C4-2B (cell line): ENCODE data around the gene FBXL17.

Experiments
- H3K27ac ChIP-seq: fragments of 450-650 bp; 2 replicates; pipeline ENCODE4 v1.5.1; 2017
- ZFX ChIP-seq: fragments of 450-650 bp; IDR thresholded peaks from 2 replicates; pipeline ENCODE4 v1.6.1; 2017
- TF ChIP-seq, protein P1 (sequence below): fragments of 450-650 bp; conservative IDR thresholded peaks from 2 replicates; pipeline ENCODE4 v1.5.1; 2017; ENCODE audit warnings: mild to moderate bottlenecking

FBXL17 gene

DNA sequence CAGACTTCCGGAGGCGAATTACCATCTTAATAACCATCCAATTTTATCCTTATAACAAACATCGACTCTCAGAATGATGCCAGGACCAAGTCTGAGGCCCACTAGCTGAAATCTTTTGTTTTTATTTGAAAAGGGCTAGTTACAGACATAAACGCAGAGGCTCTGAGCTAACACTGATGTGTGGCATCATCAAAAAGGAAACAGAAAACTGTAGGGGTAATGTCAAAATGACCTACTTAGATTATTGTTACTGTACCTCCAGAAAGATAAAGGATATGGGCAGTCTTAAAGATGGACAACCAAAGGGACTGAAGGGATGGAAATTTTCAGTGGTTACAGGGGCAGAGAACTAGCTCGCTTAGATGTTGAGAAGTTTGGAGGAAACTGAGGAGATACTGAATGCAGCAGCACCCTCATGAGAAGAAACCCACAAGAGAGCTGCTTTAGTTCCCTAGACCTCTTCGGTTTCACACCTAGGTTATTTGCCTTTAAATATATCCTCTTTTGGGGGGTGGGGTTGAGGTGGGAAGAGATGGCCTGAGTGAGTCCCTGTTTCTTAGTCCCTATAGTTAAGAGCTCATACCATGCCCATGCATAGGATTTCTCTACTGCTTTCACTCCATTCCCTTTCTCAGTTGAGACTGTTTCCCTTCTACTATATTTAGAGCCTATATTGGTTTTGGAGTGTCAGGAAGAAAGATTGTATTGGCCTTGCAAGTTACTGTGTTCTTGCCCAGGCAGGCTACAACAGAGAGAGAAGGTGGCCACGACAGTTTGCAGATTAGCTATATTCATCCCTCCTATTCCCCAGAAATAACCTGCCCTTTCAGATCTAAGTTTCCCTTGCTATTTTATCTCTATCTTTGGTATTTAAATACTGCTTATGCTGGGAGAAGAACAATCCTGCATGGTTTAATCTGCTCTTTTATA, 390.8 kb downstream of the FBXL17 start:
- no peak overlapping the region for H3K27ac ChIP-seq
- TF ChIP-seq, protein P1, sequence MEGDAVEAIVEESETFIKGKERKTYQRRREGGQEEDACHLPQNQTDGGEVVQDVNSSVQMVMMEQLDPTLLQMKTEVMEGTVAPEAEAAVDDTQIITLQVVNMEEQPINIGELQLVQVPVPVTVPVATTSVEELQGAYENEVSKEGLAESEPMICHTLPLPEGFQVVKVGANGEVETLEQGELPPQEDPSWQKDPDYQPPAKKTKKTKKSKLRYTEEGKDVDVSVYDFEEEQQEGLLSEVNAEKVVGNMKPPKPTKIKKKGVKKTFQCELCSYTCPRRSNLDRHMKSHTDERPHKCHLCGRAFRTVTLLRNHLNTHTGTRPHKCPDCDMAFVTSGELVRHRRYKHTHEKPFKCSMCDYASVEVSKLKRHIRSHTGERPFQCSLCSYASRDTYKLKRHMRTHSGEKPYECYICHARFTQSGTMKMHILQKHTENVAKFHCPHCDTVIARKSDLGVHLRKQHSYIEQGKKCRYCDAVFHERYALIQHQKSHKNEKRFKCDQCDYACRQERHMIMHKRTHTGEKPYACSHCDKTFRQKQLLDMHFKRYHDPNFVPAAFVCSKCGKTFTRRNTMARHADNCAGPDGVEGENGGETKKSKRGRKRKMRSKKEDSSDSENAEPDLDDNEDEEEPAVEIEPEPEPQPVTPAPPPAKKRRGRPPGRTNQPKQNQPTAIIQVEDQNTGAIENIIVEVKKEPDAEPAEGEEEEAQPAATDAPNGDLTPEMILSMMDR, result no peak
- no peak for TF ChIP-seq ZFX

DNA sequence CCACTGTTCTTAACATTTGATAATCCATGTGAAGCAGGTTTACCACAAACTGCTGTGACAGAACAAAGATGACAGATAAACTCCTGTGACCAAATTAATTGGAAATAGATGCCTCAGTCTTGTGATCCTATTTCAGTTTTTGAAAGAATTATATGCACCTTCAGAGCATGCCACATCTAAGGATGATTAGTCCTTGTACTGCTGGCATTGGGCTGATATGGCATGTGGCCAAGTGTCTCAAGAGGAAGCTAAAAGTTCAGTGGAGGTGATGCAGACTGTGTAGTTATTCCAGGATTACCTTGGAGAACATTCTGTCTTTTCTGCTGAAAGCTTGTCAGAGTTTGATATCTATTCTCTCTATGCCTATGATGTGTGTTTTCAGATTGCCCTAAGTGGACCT, 396.8 kb downstream of the FBXL17 start:
- H3K27ac ChIP-seq, result no peak overlapping the region; the same call in 1 of the 2 replicates
- TF ChIP-seq, protein P1, result no peak
- TF ChIP-seq ZFX, result no peak

DNA sequence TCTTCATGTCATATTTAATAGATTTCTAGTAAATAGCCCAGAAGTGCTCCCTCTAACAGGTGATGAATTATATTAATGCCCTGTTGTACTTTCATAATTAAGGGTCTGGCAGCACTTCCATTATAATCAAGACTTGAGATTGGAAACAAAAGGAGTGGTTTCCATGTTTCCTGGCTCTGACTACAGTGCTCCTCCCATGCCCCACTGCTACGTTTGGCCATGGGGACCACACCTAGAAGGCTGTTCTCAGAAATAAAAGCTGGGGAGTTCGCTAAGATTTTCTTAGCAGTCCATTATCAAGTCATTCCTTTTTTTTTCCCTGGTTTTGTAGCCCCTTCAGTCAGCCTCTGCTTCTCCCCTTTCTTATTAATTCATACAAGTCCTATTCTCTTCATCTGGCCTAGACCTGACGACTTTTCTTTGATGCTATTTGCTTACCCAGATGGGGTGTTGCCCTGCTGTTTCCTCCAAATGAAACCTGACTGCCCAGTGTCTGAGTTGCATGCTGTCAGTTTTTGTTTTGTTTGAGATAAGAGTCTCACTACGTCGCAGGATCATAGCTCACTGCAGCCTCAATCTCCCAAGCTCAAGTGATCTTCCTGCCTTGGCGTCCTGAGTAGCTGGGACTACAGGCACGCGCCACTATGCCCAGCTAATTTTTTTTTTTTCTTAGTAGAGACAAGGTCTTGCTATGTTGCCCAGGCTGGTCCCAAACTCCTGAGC, 399.0 kb downstream of the FBXL17 start:
- no peak for TF ChIP-seq ZFX
- TF ChIP-seq, protein P1, result no peak
- H3K27ac ChIP-seq, result peak overlapping the region; percentile 42

GRCh38 chr5:107980923-107981692, 400.8 kb downstream of the FBXL17 start:
- no peak for TF ChIP-seq ZFX
- peak overlapping the region; percentile 45 for H3K27ac ChIP-seq

- H3K27ac ChIP-seq, result no peak overlapping the region; the same call in 1 of the 2 replicates
- TF ChIP-seq ZFX, result no peak
- TF ChIP-seq, protein P1, result no peak
Measured at GRCh38 chr5:107979900-107980299, 402.0 kb downstream of the FBXL17 start.

DNA sequence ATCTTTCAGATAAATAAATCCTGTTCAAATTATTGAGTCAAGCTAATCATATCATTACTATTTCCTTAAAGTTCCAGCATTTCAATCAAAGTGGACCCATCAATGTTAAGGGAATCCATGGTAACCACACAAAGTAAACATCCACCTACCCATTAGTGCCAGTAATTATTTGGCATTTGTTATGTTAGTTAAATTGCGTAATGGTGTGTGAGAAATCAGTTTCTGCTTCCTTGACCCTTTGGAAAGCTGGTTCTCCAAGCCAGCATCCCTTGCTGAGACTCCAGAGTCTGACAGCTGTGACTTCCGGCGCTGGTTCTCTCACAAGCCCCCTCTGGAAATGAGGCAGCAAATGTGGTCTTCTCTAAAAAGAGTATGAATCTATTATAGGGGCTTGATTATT, 402.6 kb downstream of the FBXL17 start:
- TF ChIP-seq, protein P1, result no peak
- TF ChIP-seq ZFX, result no peak
- H3K27ac ChIP-seq, result peak overlapping the region; percentile 49; the same call in 1 of the 2 replicates

GRCh38 chr5:107977550-107978071, 404.3 kb downstream of the FBXL17 start:
- peak overlapping the region; percentile 96; the same call in 1 of the 2 replicates for H3K27ac ChIP-seq
- TF ChIP-seq, protein P1, result no peak
- TF ChIP-seq ZFX, result no peak
